ENCODE results near the gene RPL35.

The RPL35 gene

DNA sequence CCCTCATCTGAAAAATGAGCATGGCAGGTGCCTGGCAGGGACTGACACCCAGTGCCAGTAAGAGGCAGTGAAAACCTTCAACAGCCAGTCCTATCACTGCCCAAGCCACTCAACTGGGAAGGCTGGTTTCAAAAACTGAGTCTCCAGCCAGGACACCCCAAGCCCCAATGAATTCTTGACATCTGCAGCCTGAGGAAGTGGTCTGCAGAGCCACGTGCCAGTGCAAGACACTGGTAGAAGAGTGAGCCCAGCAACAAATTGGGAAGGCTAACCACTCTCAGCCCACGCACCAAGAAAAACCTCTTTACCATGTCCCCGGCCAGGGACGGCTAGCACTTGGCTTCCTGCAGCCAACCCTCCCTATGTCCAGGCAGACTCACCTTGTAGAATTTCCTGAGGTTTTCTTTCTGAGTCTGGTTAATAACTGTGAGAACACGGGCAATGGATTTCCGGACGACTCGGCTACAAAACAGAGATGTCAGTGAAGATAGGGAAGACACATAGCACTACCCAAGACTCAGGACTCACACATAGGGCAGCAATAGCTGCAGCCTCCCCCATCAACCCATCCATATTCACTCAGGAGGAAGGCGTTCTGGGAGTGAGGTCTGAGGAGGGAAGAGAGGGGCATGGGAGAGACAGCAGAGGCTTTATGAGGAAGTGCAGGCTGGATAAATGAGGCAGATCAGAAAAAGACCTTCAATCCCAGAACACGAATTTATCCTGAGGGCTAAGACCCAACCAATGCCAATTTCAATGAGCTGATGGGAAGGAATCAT, 1.8 kb downstream of the RPL35 start:
- TF ChIP-seq, protein P1, sequence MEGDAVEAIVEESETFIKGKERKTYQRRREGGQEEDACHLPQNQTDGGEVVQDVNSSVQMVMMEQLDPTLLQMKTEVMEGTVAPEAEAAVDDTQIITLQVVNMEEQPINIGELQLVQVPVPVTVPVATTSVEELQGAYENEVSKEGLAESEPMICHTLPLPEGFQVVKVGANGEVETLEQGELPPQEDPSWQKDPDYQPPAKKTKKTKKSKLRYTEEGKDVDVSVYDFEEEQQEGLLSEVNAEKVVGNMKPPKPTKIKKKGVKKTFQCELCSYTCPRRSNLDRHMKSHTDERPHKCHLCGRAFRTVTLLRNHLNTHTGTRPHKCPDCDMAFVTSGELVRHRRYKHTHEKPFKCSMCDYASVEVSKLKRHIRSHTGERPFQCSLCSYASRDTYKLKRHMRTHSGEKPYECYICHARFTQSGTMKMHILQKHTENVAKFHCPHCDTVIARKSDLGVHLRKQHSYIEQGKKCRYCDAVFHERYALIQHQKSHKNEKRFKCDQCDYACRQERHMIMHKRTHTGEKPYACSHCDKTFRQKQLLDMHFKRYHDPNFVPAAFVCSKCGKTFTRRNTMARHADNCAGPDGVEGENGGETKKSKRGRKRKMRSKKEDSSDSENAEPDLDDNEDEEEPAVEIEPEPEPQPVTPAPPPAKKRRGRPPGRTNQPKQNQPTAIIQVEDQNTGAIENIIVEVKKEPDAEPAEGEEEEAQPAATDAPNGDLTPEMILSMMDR (IDR thresholded peaks at IDR 0.05; ENCODE audit: low read depth, low read length, missing control alignments), result no peak
- peak overlapping the region; percentile 100 for H3K4me3 ChIP-seq (replicated peaks; ENCODE audit: low read depth, low read length)
- DNase-seq (ENCODE audit: extremely low read depth, low read depth), result no peak

DNA sequence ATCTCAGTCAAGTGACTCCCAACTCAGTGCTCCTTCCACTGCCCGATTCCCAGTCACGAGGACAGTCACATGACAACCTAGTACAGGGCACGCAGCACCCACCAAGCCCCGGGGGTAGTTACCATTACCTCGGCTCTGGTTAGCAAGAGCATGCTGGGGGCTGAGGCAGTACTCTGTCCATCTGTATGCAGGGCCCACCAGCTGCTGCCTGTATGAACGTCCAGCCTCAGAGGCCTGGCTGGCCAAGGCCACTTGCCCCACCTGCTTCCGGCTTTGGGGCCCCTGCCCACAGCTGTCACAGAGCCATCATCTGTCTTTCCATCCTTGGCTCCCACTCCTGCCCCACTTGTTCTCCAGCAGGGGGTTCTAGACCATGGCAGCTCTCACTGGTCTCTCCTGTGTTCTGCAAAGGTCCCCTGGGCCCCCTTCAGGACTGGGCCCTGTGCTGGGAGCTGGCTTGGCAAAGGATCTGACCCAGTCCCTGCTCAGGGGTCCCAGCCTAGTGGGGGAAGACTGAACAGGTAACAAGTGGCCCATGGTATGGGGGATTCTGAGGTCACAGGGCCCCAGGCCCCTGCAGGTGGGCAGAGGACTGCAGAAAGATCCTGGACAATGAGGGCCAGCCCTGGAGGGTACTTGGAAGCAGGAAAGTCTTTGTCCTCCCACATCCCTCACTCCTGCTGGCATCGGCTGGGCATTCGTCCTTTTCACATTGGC, 3.3 kb downstream of the RPL35 start:
- TF ChIP-seq, protein P1 (IDR thresholded peaks at IDR 0.05; ENCODE audit: low read depth, low read length, missing control alignments), result peak; percentile 15
- no peak for DNase-seq (ENCODE audit: extremely low read depth, low read depth)
- peak overlapping the region; percentile 100 for H3K4me3 ChIP-seq (replicated peaks; ENCODE audit: low read depth, low read length)

DNA sequence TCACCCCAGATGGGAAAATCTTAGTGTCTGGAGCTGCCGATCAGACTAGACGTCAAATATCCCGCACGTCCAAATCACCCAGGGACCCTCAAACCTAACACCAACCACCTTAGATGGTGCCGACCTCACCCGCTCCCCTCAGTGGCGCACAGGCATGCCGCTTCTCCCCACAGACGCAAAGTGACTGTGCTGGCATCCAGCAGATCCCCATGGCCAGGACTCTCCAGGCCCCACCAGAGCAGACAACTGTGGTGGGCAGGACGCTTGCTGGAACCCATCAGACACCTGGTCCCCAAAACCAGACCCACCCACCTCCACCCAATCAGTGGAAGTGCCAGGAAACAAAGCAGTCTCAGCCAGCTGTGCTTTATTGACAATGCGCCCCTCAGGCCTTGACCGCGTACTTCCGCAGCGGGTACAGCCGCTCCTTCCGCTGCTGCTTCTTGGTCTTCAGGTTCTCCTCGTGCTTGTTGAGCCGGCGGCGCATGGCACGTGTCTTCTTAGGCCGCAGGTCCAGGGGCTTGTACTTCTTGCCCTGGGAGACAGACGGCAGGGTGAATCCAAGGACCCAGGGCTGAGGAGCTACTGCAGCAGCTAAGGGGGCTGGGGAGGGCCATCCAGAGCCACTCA, 4.1 kb downstream of the RPL35 start:
- TF ChIP-seq, protein P1 (IDR thresholded peaks at IDR 0.05; ENCODE audit: low read depth, low read length, missing control alignments), result no peak
- DNase-seq (ENCODE audit: extremely low read depth, low read depth), result no peak
- no peak overlapping the region for H3K4me3 ChIP-seq (replicated peaks; ENCODE audit: low read depth, low read length)

DNA sequence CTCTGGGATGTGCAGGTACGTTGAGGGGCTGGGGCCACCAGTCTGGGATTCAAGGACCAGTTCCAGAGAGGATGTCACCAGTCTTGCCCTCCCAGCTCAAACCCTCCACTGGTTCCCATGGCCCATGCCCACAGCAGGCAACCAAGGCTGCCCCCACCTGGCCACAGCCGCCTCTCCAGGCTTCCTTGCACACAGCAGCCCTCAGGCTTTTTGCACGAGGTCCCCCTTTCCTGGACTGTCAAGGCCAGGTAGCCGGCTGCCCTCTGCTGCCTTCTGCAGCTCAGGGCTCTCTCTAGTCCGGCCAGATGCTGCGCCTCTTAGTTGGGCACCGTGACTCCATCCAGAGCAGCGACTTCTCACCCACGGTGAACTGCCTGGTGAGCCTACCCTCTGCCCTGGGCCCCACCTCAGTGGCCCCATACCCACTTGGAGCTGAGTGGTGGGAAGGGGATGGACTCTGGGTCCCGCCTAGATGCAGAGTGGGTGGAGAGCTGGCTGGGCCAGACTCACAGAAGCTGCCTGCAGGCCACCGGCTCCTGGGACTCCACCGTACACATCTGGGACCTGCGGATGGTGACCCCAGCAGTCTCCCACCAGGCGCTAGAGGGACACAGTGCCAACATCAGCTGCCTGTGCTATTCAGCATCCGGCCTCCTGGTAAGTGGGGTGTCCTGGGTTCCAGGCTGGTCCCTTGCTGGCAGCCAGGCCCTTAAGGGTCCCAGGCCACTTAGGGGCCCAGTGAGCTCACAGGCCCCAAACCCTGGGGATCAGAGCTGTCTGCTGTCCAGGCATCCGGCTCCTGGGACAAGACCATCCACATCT, 5.6 kb downstream of the RPL35 start:
- no peak for DNase-seq (ENCODE audit: extremely low read depth, low read depth)
- TF ChIP-seq, protein P1 (IDR thresholded peaks at IDR 0.05; ENCODE audit: low read depth, low read length, missing control alignments), result peak; percentile 51
- H3K4me3 ChIP-seq (replicated peaks; ENCODE audit: low read depth, low read length), result no peak overlapping the region

DNA sequence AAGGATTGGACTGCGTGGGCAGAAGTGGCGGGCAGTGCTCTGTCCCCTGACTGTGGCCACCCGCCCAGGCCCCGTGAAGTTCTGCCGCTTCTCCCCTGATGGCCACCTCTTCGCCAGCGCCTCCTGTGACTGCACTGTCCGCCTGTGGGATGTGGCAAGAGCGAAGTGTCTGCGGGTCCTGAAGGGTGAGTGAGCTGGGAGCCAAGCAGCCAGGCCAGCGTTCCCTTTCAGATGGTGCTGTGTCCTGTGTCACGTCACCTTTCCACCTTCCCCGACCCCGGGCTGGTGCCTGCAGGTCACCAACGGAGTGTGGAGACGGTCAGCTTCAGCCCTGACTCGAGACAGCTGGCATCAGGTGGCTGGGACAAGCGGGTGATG, 6.2 kb downstream of the RPL35 start:
- DNase-seq (ENCODE audit: extremely low read depth, low read depth), result no peak
- TF ChIP-seq, protein P1 (IDR thresholded peaks at IDR 0.05; ENCODE audit: low read depth, low read length, missing control alignments), result no peak
- no peak overlapping the region for H3K4me3 ChIP-seq (replicated peaks; ENCODE audit: low read depth, low read length)

DNA sequence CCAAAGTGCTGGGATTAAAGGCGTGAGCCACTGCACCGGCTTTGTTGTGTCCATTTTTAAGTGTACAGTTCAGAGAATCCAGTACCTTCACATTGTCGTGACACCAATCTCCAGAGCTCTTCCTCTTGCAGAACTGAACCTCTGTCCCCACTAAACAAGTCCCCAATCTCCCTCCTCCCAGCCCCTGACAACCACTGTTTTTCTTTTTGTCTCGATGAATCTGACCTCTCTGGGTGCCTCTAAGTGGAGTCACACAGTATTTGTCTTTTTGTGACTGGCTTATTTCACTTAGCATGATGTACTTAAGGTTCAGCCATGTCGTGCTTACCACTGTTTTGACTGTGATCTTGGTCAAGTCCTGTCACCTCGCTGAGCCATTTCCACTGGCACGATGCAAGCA, 6.9 kb downstream of the RPL35 start:
- no peak overlapping the region for H3K4me3 ChIP-seq (replicated peaks; ENCODE audit: low read depth, low read length)
- no peak for DNase-seq (ENCODE audit: extremely low read depth, low read depth)
- TF ChIP-seq, protein P1 (IDR thresholded peaks at IDR 0.05; ENCODE audit: low read depth, low read length, missing control alignments), result no peak

Measured in HFF-Myc (cell line).